COLO829 (cell line): ENCODE data around the gene SPANXD.
"Not testable (repeated sequence)": the region's sequence is repeated elsewhere in the genome, so short reads cannot be mapped to it uniquely, and the experiment has no call there.

Source experiments
- DNase-seq: peaks from one replicate; pipeline ENCODE4 v3.0.0; 2012; ENCODE audit warnings: low spot score

SPANXD gene

GRCh38 chrX:141698639-141699038 lies at the start of gene SPANXD:
Gene SPANXD, minus strand, starts transcription at chrX:141698739. Its CDS starts 334 bp downstream, at chrX:141698405.
- not testable (repeated sequence) for DNase-seq

- DNase-seq, result no peak
Observed at GRCh38 chrX:141742666-141743065, 44.1 kb upstream of the SPANXD start.

- DNase-seq, result no peak
Observed at GRCh38 chrX:141736656-141737055, 38.1 kb upstream of the SPANXD start.

GRCh38 chrX:141733371-141733770 lies 34.8 kb upstream of the SPANXD start:
- DNase-seq, result no peak

DNA sequence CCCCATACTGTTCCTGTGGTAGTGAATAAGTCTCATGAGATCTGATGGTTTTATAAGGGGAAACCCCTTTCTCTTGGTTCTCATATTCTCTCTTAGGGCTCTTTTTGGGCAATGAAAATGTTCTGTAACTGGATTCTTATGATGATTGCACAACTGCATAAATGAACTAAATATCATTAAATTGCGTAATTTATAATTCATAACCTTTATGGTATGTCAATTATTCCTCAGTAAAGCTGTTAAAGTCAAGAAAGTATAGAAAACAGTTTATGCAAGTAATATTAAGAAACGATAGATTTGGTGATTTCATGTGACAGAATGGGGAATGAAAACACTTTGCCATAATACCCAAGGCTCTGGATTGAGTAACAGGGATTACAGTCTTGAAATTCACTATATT lies 33.5 kb upstream of the SPANXD start:
- no peak for DNase-seq

GRCh38 chrX:141724186-141724585 lies 25.6 kb upstream of the SPANXD start:
- no peak for DNase-seq

- no peak for DNase-seq
Observed at GRCh38 chrX:141714680-141715079, 16.1 kb upstream of the SPANXD start.

- DNase-seq, result no peak
Observed at GRCh38 chrX:141701072-141701471, 2.5 kb upstream of the SPANXD start.

- DNase-seq, result no peak
Observed at GRCh38 chrX:141673946-141674345, 24.6 kb downstream of the SPANXD start.

GRCh38 chrX:141669689-141670088 lies 28.9 kb downstream of the SPANXD start:
- DNase-seq, result no peak

DNA sequence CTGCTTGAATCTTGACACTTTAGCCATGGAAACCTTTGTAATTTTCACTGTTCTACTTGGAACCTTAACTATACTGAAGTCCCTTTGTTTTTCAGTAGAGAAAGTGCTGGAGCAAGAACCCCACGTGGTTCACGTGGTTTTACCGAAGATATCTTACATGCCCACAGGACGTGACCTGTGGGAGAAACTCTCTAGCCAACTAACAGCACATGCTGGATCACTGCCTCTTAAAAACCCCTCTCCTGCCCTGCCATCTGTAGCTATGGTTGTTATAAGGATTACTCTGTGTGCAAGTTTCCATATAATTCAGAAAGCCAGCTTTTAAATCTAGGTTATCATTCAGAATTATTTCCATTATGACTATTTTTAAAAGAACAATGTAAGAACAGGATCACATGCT lies 30.2 kb downstream of the SPANXD start:
- no peak for DNase-seq

GRCh38 chrX:141662781-141663180 lies 35.8 kb downstream of the SPANXD start:
- DNase-seq, result no peak

- DNase-seq, result no peak
Observed at GRCh38 chrX:141652286-141652685, 46.3 kb downstream of the SPANXD start.
